MCF 10A (cell line): Measurements from ENCODE around the gene PLAGL2. TPM values are rescaled to one million over a fixed set of nuclear protein-coding genes. Genes with fewer than 3 reads are reported as not detected.

Experiments
- BruUV-seq: library from RNA; stranded (reverse); fragments of 400-500 nt; replicated peaks from 2 replicates; lab custom pipeline; 2021; lab: Mats Ljungman, UMichigan
- CTCF ChIA-PET: fragments of 300-600 bp; sonication (Branson Sonifier 250); formaldehyde crosslinking; extraction: SDS; loops from one replicate; lab custom pipeline; 2021; ENCODE audit warnings: antibody characterized with exemption, inconsistent platforms; lab: Yijun Ruan, JAX
- POLR2A ChIA-PET: fragments of 300-600, 350-650 bp; sonication (Branson Sonifier 250); formaldehyde crosslinking; extraction: SDS; loops from one replicate; lab custom pipeline; 2020; ENCODE audit warnings: antibody characterized with exemption, inconsistent platforms; lab: Yijun Ruan, JAX
- DNase-seq: peaks from one replicate; pipeline ENCODE4 v3.0.0-alpha.2; 2018; ENCODE audit not compliant: unreplicated experiment
- H3K27ac Mint-ChIP-seq: one replicate; pipeline ENCODE4 v1.8.0; 2022; ENCODE audit warnings: mild to moderate bottlenecking, low read depth, mixed read lengths; ENCODE audit not compliant: unreplicated experiment
- H3K27me3 Mint-ChIP-seq: one replicate; pipeline ENCODE4 v1.8.0; 2022; ENCODE audit warnings: mixed read lengths; ENCODE audit not compliant: insufficient read depth, unreplicated experiment
- H3K36me3 Mint-ChIP-seq: one replicate; pipeline ENCODE4 v1.8.0; 2022; ENCODE audit warnings: mild to moderate bottlenecking, moderate library complexity, mixed read lengths; ENCODE audit not compliant: insufficient read depth, unreplicated experiment
- H3K4me1 Mint-ChIP-seq: one replicate; pipeline ENCODE4 v1.8.0; 2022; ENCODE audit warnings: mixed read lengths; ENCODE audit not compliant: insufficient read depth, unreplicated experiment
- H3K4me3 Mint-ChIP-seq: one replicate; pipeline ENCODE4 v1.8.0; 2022; ENCODE audit warnings: mild to moderate bottlenecking, moderate library complexity, mixed read lengths; ENCODE audit not compliant: unreplicated experiment
- H3K9me3 Mint-ChIP-seq: one replicate; pipeline ENCODE4 v1.8.0; 2022; ENCODE audit warnings: mixed read lengths; ENCODE audit not compliant: unreplicated experiment
- CTCF ChIP-seq: fragments of 200-600 bp; IDR thresholded peaks from one replicate; pipeline ENCODE4 v1.8.0; 2022; ENCODE audit warnings: antibody characterized with exemption, mild to moderate bottlenecking; ENCODE audit not compliant: unreplicated experiment
- intact Hi-C: fragments of 100-400 bp; cut with micrococcal nuclease; formaldehyde crosslinking; loops from 2 replicates; pipeline ENCODE4 v1.14.1; 2022
- total RNA-seq: library from RNA; stranded (reverse); gene quantifications from 2 replicates; pipeline ENCODE4 v1.2.3, GENCODE V29; 2022

Gene PLAGL2
- total RNA-seq, 1 experiment from 2014 or later, result 18.6 TPM

- no TSS peak for BruUV-seq
- no peak for DNase-seq
- Mint-ChIP-seq H3K36me3 (peaks cover 21% of the 10 kb centered on the region), H3K4me1 (no peaks in the 10 kb centered on the region), H3K4me3 (no peak overlapping the region), H3K27me3 (no peaks in the 10 kb centered on the region), H3K27ac (no peak overlapping the region), H3K9me3 (no peaks in the 10 kb centered on the region)
- ChIA-PET POLR2A (interaction anchor here (0.7 to 0.9 kb wide), 3 partner anchors 14 to 170 kb away, joined by 3 to 4 read pairs (median 3); no protein-coding TSS in a partner anchor), CTCF (interaction anchor here (0.6 to 0.7 kb wide), 4 partner anchors 61 to 1567 kb away, joined by 3 to 4 read pairs (median 3); no protein-coding TSS in a partner anchor)
- intact Hi-C loops, result no loop called here
- no peak for TF ChIP-seq CTCF
Measured at GRCh38 chr20:32188376-32189122, 19.0 kb downstream of the PLAGL2 start.

- BruUV-seq, result no TSS peak
- Mint-ChIP-seq H3K27ac (no peak overlapping the region), H3K36me3 (peaks cover 7% of the 10 kb centered on the region), H3K27me3 (no peaks in the 10 kb centered on the region), H3K9me3 (no peaks in the 10 kb centered on the region), H3K4me3 (no peak overlapping the region), H3K4me1 (no peaks in the 10 kb centered on the region)
- POLR2A ChIA-PET, result interaction anchor here (0.5 kb wide), 1 partner anchor 18 kb away, joined by 3 read pairs; no protein-coding TSS in a partner anchor
- no peak for DNase-seq
- TF ChIP-seq CTCF, result no peak
- intact Hi-C loops, result no loop called here
- CTCF ChIA-PET, result no interaction called here
Measured at GRCh38 chr20:32186506-32186905, 21.0 kb downstream of the PLAGL2 start.

GRCh38 chr20:32184961-32185603 lies 22.5 kb downstream of the PLAGL2 start:
- Mint-ChIP-seq H3K4me1 (no peaks in the 10 kb centered on the region), H3K4me3 (no peak overlapping the region), H3K9me3 (no peaks in the 10 kb centered on the region), H3K27ac (no peak overlapping the region), H3K36me3 (peaks cover 7% of the 10 kb centered on the region), H3K27me3 (no peaks in the 10 kb centered on the region)
- POLR2A ChIA-PET, result interaction anchor here (1.5 kb wide), 1 partner anchor 14 kb away, joined by 4 read pairs; no protein-coding TSS in a partner anchor
- DNase-seq, result no peak
- CTCF ChIA-PET, result interaction anchor here (0.5 to 1.2 kb wide), 3 partner anchors 113 to 489 kb away, joined by 3 to 5 read pairs (median 4); no protein-coding TSS in a partner anchor
- intact Hi-C loops, result no loop called here
- TF ChIP-seq CTCF, result no peak
- no TSS peak for BruUV-seq
